GM12878 (cell line): ENCODE measurements around the gene ZNF106.

Experiments used
- CHD2 ChIP-seq: IDR thresholded peaks from 2 replicates; pipeline ENCODE4 v1.6.1; 2011; ENCODE audit warnings: low read depth, low read length, improper control_type of control experiment, borderline replicate concordance
- STAT3 ChIP-seq: IDR thresholded peaks from 2 replicates; pipeline ENCODE4 v1.6.1; 2011; ENCODE audit warnings: low read depth, low read length, improper control_type of control experiment
- TF ChIP-seq, protein P1 (sequence below): fragments of 450-650 bp; IDR thresholded peaks from 2 replicates; pipeline ENCODE4 v1.6.1; 2017; ENCODE audit warnings: mild to moderate bottlenecking, moderate library complexity
- TF ChIP-seq, protein P2 (sequence below), 3 experiments: IDR thresholded peaks in 2 of 3; conservative IDR thresholded peaks in 1 of 3; 2 replicates each; pipeline ENCODE4 v1.5.1; 2011; ENCODE audit warnings: low read depth in 3 of 3, low read length in 3 of 3, mild to moderate bottlenecking in 3 of 3, control low read depth in 2 of 3, moderate library complexity in 2 of 3, inconsistent platforms in 1 of 3, mixed read lengths in 1 of 3; ENCODE audit not compliant: control insufficient read depth in 2 of 3, insufficient read depth in 1 of 3; ENCODE audit errors: extremely low read depth in 1 of 3
- TF ChIP-seq, protein P3 (sequence below): fragments of 450-650 bp; formaldehyde crosslinking; IDR thresholded peaks from 2 replicates; pipeline ENCODE4 v1.5.0; 2022; ENCODE audit warnings: mild to moderate bottlenecking, missing genetic modification characterization

DNA sequence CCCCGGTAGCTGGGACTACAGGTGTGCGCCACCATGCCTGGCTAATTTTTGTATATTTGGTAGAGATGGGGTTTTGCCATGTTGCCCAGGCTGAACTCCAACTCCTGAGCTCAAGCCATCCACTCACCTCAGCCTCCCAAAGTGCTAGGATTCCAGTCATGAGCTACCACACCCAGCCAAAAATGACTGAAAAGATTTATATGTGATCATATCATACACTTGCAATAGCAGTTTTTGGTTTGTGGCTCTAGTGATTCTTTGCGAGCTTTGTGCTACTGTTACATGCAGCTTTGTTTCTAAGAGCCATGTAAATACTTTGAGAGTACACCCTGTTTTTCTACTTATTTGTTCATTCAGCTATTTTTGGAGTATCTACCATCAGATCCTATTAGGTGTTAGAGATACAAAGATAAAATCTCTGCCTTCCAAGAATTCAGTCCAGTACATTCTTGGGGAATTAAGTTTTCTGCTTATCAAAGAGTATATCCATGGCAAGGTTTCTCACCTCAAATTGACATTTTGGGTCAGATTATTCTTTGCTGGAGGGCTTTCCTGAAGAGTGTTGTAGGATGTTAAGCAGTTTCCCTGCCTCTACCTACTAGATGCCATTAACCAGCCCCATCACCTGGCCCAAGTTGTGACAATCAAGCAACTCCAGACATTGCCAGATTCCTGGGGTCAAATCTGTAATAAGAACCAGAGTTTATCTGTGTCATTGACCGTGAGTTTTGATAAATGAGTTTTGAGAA, 19.5 kb upstream of the ZNF106 start:
- TF ChIP-seq, protein P1, sequence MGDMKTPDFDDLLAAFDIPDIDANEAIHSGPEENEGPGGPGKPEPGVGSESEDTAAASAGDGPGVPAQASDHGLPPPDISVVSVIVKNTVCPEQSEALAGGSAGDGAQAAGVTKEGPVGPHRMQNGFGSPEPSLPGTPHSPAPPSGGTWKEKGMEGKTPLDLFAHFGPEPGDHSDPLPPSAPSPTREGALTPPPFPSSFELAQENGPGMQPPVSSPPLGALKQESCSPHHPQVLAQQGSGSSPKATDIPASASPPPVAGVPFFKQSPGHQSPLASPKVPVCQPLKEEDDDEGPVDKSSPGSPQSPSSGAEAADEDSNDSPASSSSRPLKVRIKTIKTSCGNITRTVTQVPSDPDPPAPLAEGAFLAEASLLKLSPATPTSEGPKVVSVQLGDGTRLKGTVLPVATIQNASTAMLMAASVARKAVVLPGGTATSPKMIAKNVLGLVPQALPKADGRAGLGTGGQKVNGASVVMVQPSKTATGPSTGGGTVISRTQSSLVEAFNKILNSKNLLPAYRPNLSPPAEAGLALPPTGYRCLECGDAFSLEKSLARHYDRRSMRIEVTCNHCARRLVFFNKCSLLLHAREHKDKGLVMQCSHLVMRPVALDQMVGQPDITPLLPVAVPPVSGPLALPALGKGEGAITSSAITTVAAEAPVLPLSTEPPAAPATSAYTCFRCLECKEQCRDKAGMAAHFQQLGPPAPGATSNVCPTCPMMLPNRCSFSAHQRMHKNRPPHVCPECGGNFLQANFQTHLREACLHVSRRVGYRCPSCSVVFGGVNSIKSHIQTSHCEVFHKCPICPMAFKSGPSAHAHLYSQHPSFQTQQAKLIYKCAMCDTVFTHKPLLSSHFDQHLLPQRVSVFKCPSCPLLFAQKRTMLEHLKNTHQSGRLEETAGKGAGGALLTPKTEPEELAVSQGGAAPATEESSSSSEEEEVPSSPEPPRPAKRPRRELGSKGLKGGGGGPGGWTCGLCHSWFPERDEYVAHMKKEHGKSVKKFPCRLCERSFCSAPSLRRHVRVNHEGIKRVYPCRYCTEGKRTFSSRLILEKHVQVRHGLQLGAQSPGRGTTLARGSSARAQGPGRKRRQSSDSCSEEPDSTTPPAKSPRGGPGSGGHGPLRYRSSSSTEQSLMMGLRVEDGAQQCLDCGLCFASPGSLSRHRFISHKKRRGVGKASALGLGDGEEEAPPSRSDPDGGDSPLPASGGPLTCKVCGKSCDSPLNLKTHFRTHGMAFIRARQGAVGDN = no peak
- no peak for TF ChIP-seq CHD2
- TF ChIP-seq STAT3 = no peak
- TF ChIP-seq, protein P2, sequence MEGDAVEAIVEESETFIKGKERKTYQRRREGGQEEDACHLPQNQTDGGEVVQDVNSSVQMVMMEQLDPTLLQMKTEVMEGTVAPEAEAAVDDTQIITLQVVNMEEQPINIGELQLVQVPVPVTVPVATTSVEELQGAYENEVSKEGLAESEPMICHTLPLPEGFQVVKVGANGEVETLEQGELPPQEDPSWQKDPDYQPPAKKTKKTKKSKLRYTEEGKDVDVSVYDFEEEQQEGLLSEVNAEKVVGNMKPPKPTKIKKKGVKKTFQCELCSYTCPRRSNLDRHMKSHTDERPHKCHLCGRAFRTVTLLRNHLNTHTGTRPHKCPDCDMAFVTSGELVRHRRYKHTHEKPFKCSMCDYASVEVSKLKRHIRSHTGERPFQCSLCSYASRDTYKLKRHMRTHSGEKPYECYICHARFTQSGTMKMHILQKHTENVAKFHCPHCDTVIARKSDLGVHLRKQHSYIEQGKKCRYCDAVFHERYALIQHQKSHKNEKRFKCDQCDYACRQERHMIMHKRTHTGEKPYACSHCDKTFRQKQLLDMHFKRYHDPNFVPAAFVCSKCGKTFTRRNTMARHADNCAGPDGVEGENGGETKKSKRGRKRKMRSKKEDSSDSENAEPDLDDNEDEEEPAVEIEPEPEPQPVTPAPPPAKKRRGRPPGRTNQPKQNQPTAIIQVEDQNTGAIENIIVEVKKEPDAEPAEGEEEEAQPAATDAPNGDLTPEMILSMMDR (IDR thresholded peaks at IDR 0.05 in 2 of 3, conservative IDR thresholded peaks at IDR 0.05 in 1 of 3; ENCODE audit: control insufficient read depth in 2 of 3, extremely low read depth in 1 of 3, insufficient read depth in 1 of 3, low read depth in 3 of 3, low read length in 3 of 3) = no peak
- TF ChIP-seq, protein P3, sequence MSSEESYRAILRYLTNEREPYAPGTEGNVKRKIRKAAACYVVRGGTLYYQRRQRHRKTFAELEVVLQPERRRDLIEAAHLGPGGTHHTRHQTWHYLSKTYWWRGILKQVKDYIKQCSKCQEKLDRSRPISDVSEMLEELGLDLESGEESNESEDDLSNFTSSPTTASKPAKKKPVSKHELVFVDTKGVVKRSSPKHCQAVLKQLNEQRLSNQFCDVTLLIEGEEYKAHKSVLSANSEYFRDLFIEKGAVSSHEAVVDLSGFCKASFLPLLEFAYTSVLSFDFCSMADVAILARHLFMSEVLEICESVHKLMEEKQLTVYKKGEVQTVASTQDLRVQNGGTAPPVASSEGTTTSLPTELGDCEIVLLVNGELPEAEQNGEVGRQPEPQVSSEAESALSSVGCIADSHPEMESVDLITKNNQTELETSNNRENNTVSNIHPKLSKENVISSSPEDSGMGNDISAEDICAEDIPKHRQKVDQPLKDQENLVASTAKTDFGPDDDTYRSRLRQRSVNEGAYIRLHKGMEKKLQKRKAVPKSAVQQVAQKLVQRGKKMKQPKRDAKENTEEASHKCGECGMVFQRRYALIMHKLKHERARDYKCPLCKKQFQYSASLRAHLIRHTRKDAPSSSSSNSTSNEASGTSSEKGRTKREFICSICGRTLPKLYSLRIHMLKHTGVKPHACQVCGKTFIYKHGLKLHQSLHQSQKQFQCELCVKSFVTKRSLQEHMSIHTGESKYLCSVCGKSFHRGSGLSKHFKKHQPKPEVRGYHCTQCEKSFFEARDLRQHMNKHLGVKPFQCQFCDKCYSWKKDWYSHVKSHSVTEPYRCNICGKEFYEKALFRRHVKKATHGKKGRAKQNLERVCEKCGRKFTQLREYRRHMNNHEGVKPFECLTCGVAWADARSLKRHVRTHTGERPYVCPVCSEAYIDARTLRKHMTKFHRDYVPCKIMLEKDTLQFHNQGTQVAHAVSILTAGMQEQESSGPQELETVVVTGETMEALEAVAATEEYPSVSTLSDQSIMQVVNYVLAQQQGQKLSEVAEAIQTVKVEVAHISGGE (CRISPR knock-in tag) = no peak
